ENCODE results near the gene MFSD12.

DNA sequence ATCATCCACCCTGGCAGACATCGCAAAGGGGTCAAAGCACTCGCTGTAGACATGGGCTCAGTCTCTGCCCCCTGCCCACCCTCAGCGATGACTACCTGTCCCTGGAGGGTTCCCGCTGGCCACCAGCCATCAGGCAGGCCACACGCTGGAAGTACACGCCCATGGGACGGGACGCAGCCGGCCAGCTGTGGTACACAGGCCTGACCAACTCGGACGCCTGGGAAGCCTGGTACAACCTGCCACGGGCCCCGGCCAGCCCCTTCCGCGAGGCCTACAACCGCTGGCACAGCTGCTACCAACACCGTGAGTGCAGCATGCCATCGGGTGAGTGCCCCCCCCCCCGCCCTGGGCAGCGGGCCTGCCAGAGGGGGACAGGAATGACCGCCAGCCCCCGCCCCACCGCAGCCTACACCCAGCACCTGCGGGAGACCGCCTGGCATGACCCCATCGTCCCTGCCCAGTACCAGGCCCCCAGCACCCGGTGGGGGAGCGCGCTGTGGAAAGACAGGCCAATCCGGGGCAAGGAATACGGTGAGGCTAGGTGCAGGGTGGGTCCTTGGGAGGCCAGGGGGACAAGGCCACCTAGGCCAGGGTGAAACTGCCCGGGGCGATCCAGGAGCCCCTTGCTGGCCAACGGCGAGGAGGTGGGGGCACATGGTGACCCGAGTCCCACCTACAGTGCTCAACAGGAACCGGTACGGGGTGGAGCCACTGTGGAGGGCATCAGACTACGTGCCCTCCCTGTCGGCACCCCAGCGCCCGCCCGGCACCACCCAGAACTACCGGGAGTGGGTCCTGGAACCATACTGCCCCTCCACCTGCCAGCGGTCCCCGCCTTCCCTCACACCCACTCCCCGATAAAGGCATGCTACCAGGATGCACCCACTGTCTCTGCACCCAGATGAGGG lies 14.0 kb downstream of the MFSD12 start:
- TF ChIP-seq, protein P1, sequence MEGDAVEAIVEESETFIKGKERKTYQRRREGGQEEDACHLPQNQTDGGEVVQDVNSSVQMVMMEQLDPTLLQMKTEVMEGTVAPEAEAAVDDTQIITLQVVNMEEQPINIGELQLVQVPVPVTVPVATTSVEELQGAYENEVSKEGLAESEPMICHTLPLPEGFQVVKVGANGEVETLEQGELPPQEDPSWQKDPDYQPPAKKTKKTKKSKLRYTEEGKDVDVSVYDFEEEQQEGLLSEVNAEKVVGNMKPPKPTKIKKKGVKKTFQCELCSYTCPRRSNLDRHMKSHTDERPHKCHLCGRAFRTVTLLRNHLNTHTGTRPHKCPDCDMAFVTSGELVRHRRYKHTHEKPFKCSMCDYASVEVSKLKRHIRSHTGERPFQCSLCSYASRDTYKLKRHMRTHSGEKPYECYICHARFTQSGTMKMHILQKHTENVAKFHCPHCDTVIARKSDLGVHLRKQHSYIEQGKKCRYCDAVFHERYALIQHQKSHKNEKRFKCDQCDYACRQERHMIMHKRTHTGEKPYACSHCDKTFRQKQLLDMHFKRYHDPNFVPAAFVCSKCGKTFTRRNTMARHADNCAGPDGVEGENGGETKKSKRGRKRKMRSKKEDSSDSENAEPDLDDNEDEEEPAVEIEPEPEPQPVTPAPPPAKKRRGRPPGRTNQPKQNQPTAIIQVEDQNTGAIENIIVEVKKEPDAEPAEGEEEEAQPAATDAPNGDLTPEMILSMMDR (conservative IDR thresholded peaks at IDR 0.05; ENCODE audit: low read length) = no peak
- no peak for TF ChIP-seq EZH2phosphoT487 (IDR thresholded peaks at IDR 0.05; ENCODE audit: borderline replicate concordance, low read depth, low read length)
